HS-27A (cell line): ENCODE data around the gene SEMA3G.

ENCODE experiments used
- DNase-seq: peaks from one replicate; pipeline ENCODE4 v3.0.0-alpha.2; 2012; ENCODE audit warnings: low read depth, missing footprints

SEMA3G gene

GRCh38 chr3:52394751-52395502 lies 50.0 kb downstream of the SEMA3G start:
- no peak for DNase-seq

- DNase-seq: no peak
These were observed 50.8 kb downstream of the SEMA3G start for GRCh38 chr3:52393959-52394670.

GRCh38 chr3:52393131-52393807 lies 51.6 kb downstream of the SEMA3G start:
- no peak for DNase-seq

- no peak for DNase-seq
These were observed 52.5 kb downstream of the SEMA3G start for GRCh38 chr3:52392216-52392930.

- no peak for DNase-seq
These were observed 53.8 kb downstream of the SEMA3G start for GRCh38 chr3:52391096-52391495.

GRCh38 chr3:52388933-52389332 lies 56.0 kb downstream of the SEMA3G start:
- DNase-seq: no peak

- no peak for DNase-seq
These were observed 56.5 kb downstream of the SEMA3G start for GRCh38 chr3:52388348-52388821.

GRCh38 chr3:52387481-52387880 lies 57.4 kb downstream of the SEMA3G start:
- DNase-seq: no peak

GRCh38 chr3:52385157-52385556 lies 59.7 kb downstream of the SEMA3G start:
- DNase-seq: no peak

- DNase-seq: no peak
These were observed 60.7 kb downstream of the SEMA3G start for GRCh38 chr3:52384019-52384761.

GRCh38 chr3:52383446-52383845 lies 61.5 kb downstream of the SEMA3G start:
- no peak for DNase-seq
